Measurements from ENCODE around the gene PRR18.

PRR18 gene

DNA sequence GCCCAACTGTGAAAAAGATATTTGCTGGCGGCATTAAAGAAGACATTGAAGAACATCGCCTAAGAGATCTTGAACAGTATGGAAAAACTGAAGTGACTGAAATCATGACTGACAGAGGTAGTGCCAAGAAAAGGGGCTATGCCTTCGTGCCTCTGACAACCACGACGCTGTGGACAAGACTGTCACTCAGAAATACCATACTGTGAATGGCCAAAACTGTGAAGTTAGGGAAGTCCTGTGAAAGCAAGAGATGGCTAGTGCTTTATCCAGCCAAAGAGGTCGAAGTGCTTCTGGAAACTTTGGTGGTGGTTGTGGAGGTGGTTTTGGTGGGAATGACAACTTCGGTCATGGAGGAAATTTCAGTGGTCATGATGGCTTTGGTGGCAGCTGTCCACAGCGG, 26.7 kb upstream of the PRR18 start:
- no peak overlapping the region for H3K4me3 ChIP-seq (replicated peaks; ENCODE audit: low read depth, low read length)
- TF ChIP-seq, protein P1, sequence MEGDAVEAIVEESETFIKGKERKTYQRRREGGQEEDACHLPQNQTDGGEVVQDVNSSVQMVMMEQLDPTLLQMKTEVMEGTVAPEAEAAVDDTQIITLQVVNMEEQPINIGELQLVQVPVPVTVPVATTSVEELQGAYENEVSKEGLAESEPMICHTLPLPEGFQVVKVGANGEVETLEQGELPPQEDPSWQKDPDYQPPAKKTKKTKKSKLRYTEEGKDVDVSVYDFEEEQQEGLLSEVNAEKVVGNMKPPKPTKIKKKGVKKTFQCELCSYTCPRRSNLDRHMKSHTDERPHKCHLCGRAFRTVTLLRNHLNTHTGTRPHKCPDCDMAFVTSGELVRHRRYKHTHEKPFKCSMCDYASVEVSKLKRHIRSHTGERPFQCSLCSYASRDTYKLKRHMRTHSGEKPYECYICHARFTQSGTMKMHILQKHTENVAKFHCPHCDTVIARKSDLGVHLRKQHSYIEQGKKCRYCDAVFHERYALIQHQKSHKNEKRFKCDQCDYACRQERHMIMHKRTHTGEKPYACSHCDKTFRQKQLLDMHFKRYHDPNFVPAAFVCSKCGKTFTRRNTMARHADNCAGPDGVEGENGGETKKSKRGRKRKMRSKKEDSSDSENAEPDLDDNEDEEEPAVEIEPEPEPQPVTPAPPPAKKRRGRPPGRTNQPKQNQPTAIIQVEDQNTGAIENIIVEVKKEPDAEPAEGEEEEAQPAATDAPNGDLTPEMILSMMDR (IDR thresholded peaks at IDR 0.05; ENCODE audit: low read depth, low read length, missing control alignments): no peak
- DNase-seq (ENCODE audit: extremely low read depth, low read depth): no peak

DNA sequence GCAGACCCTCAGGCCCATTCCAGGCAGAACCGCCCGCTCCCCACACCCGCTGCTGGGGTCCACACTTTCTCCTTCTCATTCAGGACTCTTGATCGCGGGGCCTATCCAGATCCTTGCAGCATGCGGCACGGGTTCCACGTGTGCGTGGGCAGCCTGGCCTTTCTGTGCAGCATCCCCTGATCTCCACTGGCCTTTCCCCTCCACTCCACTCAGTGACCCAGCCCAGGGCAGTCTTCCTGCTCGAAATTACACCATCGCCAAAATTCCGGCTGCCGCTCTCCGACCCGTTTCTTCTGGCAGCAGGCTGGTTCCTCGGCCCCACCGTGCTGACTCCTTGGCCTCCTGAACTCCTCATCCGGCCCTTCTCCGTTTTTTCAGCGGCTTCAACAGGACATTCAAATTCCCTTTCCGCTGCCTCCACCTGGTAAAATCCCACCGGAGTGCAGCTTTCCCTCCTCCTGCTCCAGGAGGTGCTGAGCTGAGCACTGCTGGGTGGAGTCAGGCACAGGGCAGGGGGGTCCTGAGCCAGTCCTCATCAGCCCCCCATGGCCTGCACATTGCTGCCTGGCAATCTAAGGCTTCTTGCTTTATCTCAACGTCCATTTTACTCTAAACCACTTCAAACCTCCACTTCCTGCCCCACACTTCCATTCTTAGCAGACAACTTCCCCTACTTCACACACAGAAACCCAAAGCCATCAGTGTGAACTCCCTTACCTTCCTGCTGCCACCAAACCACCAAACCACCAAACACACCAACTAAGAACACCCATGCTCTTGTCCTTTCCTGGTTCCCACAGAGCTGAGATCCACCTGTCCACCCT, 25.2 kb upstream of the PRR18 start:
- no peak for DNase-seq (ENCODE audit: extremely low read depth, low read depth)
- H3K4me3 ChIP-seq (replicated peaks; ENCODE audit: low read depth, low read length): no peak overlapping the region
- TF ChIP-seq, protein P1 (IDR thresholded peaks at IDR 0.05; ENCODE audit: low read depth, low read length, missing control alignments): no peak

- TF ChIP-seq, protein P1 (IDR thresholded peaks at IDR 0.05; ENCODE audit: low read depth, low read length, missing control alignments): no peak
- DNase-seq (ENCODE audit: extremely low read depth, low read depth): no peak
- H3K4me3 ChIP-seq (replicated peaks; ENCODE audit: low read depth, low read length): no peak overlapping the region
Observed at GRCh38 chr6:166331503-166332415, 23.6 kb upstream of the PRR18 start.

DNA sequence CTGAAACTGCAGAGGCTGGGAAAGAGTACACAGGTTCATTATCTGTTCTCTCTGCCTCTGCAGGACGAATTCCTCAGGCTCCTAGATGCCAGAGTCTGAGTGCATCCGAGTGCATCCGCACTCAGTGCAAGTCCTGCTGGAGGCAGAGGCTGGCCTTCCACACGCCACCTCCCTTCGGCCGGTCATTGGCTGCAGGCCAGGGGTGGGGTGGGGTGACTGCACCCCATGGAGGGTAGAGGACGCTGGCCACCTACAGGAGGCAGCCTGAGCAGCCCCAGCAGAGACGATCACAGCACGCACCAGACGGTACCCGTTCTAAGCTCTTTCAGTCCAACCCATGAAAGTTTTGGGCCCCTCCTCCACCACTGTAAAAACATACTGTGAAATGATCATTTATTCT, 22.4 kb upstream of the PRR18 start:
- H3K4me3 ChIP-seq (replicated peaks; ENCODE audit: low read depth, low read length): no peak overlapping the region
- no peak for DNase-seq (ENCODE audit: extremely low read depth, low read depth)
- TF ChIP-seq, protein P1 (IDR thresholded peaks at IDR 0.05; ENCODE audit: low read depth, low read length, missing control alignments): no peak

- H3K4me3 ChIP-seq (replicated peaks; ENCODE audit: low read depth, low read length): no peak overlapping the region
- no peak for DNase-seq (ENCODE audit: extremely low read depth, low read depth)
- TF ChIP-seq, protein P1 (IDR thresholded peaks at IDR 0.05; ENCODE audit: low read depth, low read length, missing control alignments): no peak
Observed at GRCh38 chr6:166325383-166326042, 17.3 kb upstream of the PRR18 start.

GRCh38 chr6:166323395-166323794, 15.2 kb upstream of the PRR18 start:
- TF ChIP-seq, protein P1 (IDR thresholded peaks at IDR 0.05; ENCODE audit: low read depth, low read length, missing control alignments): no peak
- no peak overlapping the region for H3K4me3 ChIP-seq (replicated peaks; ENCODE audit: low read depth, low read length)
- no peak for DNase-seq (ENCODE audit: extremely low read depth, low read depth)
